Sigmoid colon (tissue), 7 donors: ENCODE results near the gene LPP. TPM values are rescaled to one million over a fixed set of nuclear protein-coding genes. Genes with fewer than 3 reads are reported as not detected.

Source experiments
- DNase-seq: peaks from one replicate; pipeline ENCODE4 v3.0.0-alpha.2; 2019
- H3K27ac ChIP-seq, 4 donors: fragments of 200-600 bp; sonication (generic); one replicate each; pipeline ENCODE4 v1.5.1; 2016 to 2019; ENCODE audit warnings: mild to moderate bottlenecking in 1 of 4
- H3K27me3 ChIP-seq, 3 donors: fragments of 200-600 bp; sonication (generic); one replicate each; pipeline ENCODE4 v1.5.1; 2019; ENCODE audit warnings: mild to moderate bottlenecking in 1 of 3
- H3K36me3 ChIP-seq, 4 donors: fragments of 200-600 bp; sonication (generic); one replicate each; pipeline ENCODE4 v1.5.1; 2016 to 2019
- H3K4me1 ChIP-seq, 4 donors: fragments of 200-600 bp; sonication (generic); one replicate each; pipeline ENCODE4 v1.5.1; 2017 to 2019
- H3K4me3 ChIP-seq, 4 donors: fragments of 200-600 bp; sonication (generic); one replicate each; pipeline ENCODE4 v1.5.1; 2017 to 2019; ENCODE audit warnings: mild to moderate bottlenecking in 2 of 4, moderate library complexity in 1 of 4
- H3K9me3 ChIP-seq, 4 donors: fragments of 200-600 bp in 3 of 4; sonication (generic) in 3 of 4; one replicate each; pipeline versions ENCODE4 v1.5.1 to v1.6.1; 2013 to 2019
- CTCF ChIP-seq, 4 experiments: fragments of 450-650 bp in 3 of 4; fragments of 200-600 bp in 1 of 4; IDR thresholded peaks; one replicate each; pipeline ENCODE4 v1.5.1; 2016 to 2019; ENCODE audit warnings: antibody characterized with exemption in 4 of 4, mild to moderate bottlenecking in 3 of 4, moderate library complexity in 2 of 4
- EP300 ChIP-seq, 4 donors: sonication (generic); formaldehyde crosslinking; IDR thresholded peaks; one replicate each; pipeline ENCODE4 v1.6.1; 2017; ENCODE audit warnings: antibody characterized with exemption in 4 of 4
- POLR2A ChIP-seq, 2 donors: fragments of 450-650 bp; IDR thresholded peaks; one replicate each; pipeline ENCODE4 v1.6.1; 2016; ENCODE audit warnings: antibody characterized with exemption in 2 of 2, mild to moderate bottlenecking in 2 of 2, moderate library complexity in 2 of 2
- POLR2AphosphoS5 ChIP-seq, 4 donors: sonication (generic); formaldehyde crosslinking; IDR thresholded peaks; one replicate each; pipeline ENCODE4 v1.6.1; 2017; ENCODE audit warnings: antibody characterized with exemption in 4 of 4
- WGBS, 2 donors: extraction: QIAGEN DNeasy Blood & Tissue Kit; methylation state at CpG; one replicate each; pipeline ENCODE4 v1.1.7; 2013; 5-methylcytosine and 5-hydroxymethylcytosine counted together
- intact Hi-C: fragments of 100-400 bp; cut with DNase I; formaldehyde crosslinking; loops from one replicate; pipeline ENCODE4 v1.15.1; 2023
- polyA plus RNA-seq, 3 donors: library from polyadenylated mRNA; stranded (reverse); fragments of 200-250 nt; gene quantifications; one replicate each; pipeline ENCODE4 v1.2.3, GENCODE V29; 2013
- total RNA-seq, 4 donors: library from RNA; depleted of rRNA; stranded (reverse); fragments of >200 nt; gene quantifications; one replicate each; pipeline ENCODE4 v1.1.0, GENCODE V29; 2016
- donor health status: healthy with polysubstance abuse.
- donor health status: Bipolar disorder and iron deficiency.
- donor health status: healthy.

Gene LPP
- total and polyA plus RNA-seq, 7 donors: 5.3 to 1,773 (median 824) TPM

GRCh38 chr3:188742755-188743550 lies 589.0 kb downstream of the LPP start:
- Histone ChIP-seq H3K4me1 (peaks cover 0 to 11% (median 2%) of the 10 kb centered on the region in 4 donors), H3K9me3 (no peaks in the 10 kb centered on the region), H3K27ac (peak overlapping the region in 1 of 4 donors; percentile 5), H3K36me3 (no peaks in the 10 kb centered on the region), H3K4me3 (no peak overlapping the region), H3K27me3 (no peaks in the 10 kb centered on the region)
- TF ChIP-seq EP300 (IDR thresholded peaks at IDR 0.05) (no peak), CTCF (IDR thresholded peaks at IDR 0.05) (no peak), POLR2A (IDR thresholded peaks at IDR 0.05) (no peak)
- WGBS, 2 donors: 96 to 98% methylated on average over 4 of the region's 4 CpGs
- intact Hi-C loops: no loop called here
- no peak for DNase-seq

GRCh38 chr3:188744166-188744565 lies 590.2 kb downstream of the LPP start:
- no peak for DNase-seq
- no peak overlapping the region for H3K27ac ChIP-seq
- peaks cover 0 to 11% (median 2%) of the 10 kb centered on the region in 4 donors for H3K4me1 ChIP-seq
- no peak overlapping the region for H3K4me3 ChIP-seq
- intact Hi-C loops: no loop called here
- no peaks in the 10 kb centered on the region for H3K36me3 ChIP-seq
- 98 to 100% methylated on average over 2 of the region's 2 CpGs for WGBS, 2 donors
- no peaks in the 10 kb centered on the region for H3K9me3 ChIP-seq
- H3K27me3 ChIP-seq: no peaks in the 10 kb centered on the region
- no peak for TF ChIP-seq EP300 (IDR thresholded peaks at IDR 0.05)
- no peak for TF ChIP-seq POLR2AphosphoS5 (IDR thresholded peaks at IDR 0.05)
- no peak for TF ChIP-seq CTCF (IDR thresholded peaks at IDR 0.05)
- no peak for TF ChIP-seq POLR2A (IDR thresholded peaks at IDR 0.05)

GRCh38 chr3:188745031-188745430 lies 591.1 kb downstream of the LPP start:
- H3K9me3 ChIP-seq: no peaks in the 10 kb centered on the region

GRCh38 chr3:188746291-188746783 lies 592.4 kb downstream of the LPP start:
- Histone ChIP-seq H3K4me3 (no peak overlapping the region), H3K36me3 (no peaks in the 10 kb centered on the region), H3K27me3 (no peaks in the 10 kb centered on the region), H3K27ac (no peak overlapping the region), H3K4me1 (peaks cover 0 to 11% (median 2%) of the 10 kb centered on the region in 4 donors), H3K9me3 (no peaks in the 10 kb centered on the region)
- intact Hi-C loops: no loop called here
- WGBS, 2 donors: 77 to 86% methylated on average over 3 of the region's 3 CpGs
- DNase-seq: no peak
- TF ChIP-seq CTCF (IDR thresholded peaks at IDR 0.05) (no peak), POLR2A (IDR thresholded peaks at IDR 0.05) (no peak), EP300 (IDR thresholded peaks at IDR 0.05) (no peak), POLR2AphosphoS5 (IDR thresholded peaks at IDR 0.05) (no peak)

More at GRCh38 chr3:188745031-188745430, 591.1 kb downstream of the LPP start:
- TF ChIP-seq CTCF (IDR thresholded peaks at IDR 0.05) (no peak), POLR2A (IDR thresholded peaks at IDR 0.05) (no peak), POLR2AphosphoS5 (IDR thresholded peaks at IDR 0.05) (no peak), EP300 (IDR thresholded peaks at IDR 0.05) (no peak)
- H3K4me3 ChIP-seq: no peak overlapping the region
- DNase-seq: no peak
- H3K27me3 ChIP-seq: no peaks in the 10 kb centered on the region
- H3K27ac ChIP-seq: no peak overlapping the region
- H3K4me1 ChIP-seq: peaks cover 0 to 11% (median 2%) of the 10 kb centered on the region in 4 donors
- no peaks in the 10 kb centered on the region for H3K36me3 ChIP-seq
- intact Hi-C loops: no loop called here
